HepG2 (cell line): ENCODE results near the gene CREBRF. TPM values are rescaled to one million over a fixed set of nuclear protein-coding genes. Genes with fewer than 3 reads are reported as not detected.

Experiments used
- ATAC-seq: fragments of 200-7000 bp; cut with Tn5 transposase; 3 replicates; pipeline ENCODE4 v1.9.1; 2020; ENCODE audit warnings: mild to moderate bottlenecking, moderate library complexity
- BruUV-seq: library from RNA; stranded (reverse); fragments of 400-500 nt; replicated peaks from 2 replicates; lab custom pipeline; 2021; lab: Mats Ljungman, UMichigan
- CTCF ChIA-PET: fragments of 300-600 bp; formaldehyde crosslinking; extraction: SDS; loops from one replicate; lab custom pipeline; 2021; ENCODE audit warnings: low total read pairs, inconsistent platforms, low intra/inter-chr PET ratio; lab: Yijun Ruan, JAX
- POLR2A ChIA-PET: fragments of 350-600 bp; sonication (Branson Sonifier 250); formaldehyde crosslinking; loops from one replicate; lab custom pipeline; 2020; ENCODE audit warnings: antibody characterized with exemption, inconsistent platforms; lab: Yijun Ruan, JAX
- DNase-seq: peaks from one replicate; pipeline ENCODE4 v3.0.0-alpha.2; 2015; ENCODE audit warnings: low spot score
- FAIRE-seq: peaks from 3 replicates; lab custom pipeline; 2011; peaks lifted over from hg19 to GRCh38; lab: Jason Lieb, UNC
- H2AFZ ChIP-seq: one replicate; pipeline ENCODE4 v1.6.1; 2011; ENCODE audit warnings: low read length, inconsistent platforms
- H3K27ac ChIP-seq: fragments of 300-600 bp; 3 replicates; pipeline ENCODE4 v1.8.0; 2011; ENCODE audit warnings: mixed run types, mild to moderate bottlenecking, mixed read lengths, low read length, inconsistent platforms; ENCODE audit not compliant: insufficient read depth; ENCODE audit errors: extremely low read length
- H3K27me3 ChIP-seq, 2 experiments: fragments of 200-600 bp in 1 of 2; 2 replicates in 1 of 2; 3 replicates in 1 of 2; pipeline versions ENCODE4 v1.6.0 to v1.8.0; 2011; ENCODE audit warnings: low read length in 2 of 2, mild to moderate bottlenecking in 2 of 2, moderate library complexity in 2 of 2, inconsistent platforms in 1 of 2; ENCODE audit not compliant: insufficient read depth in 2 of 2, control insufficient read depth in 1 of 2
- H3K36me3 ChIP-seq, 2 experiments: fragments of 200-600 bp in 1 of 2; replicated peaks in 1 of 2; 2 replicates in 1 of 2; 3 replicates in 1 of 2; pipeline versions ENCODE4 v1.5.1 to v1.8.0; 2011; ENCODE audit warnings: low read length in 2 of 2, inconsistent platforms in 1 of 2; ENCODE audit not compliant: insufficient read depth in 2 of 2, control insufficient read depth in 1 of 2
- H3K4me1 ChIP-seq: 2 replicates; pipeline ENCODE4 v1.5.1; 2012; ENCODE audit warnings: low read length, inconsistent platforms; ENCODE audit not compliant: insufficient read depth
- H3K4me2 ChIP-seq: 2 replicates; pipeline ENCODE4 v1.6.0; 2011; ENCODE audit warnings: low read depth, low read length, inconsistent platforms
- H3K4me3 ChIP-seq, 3 experiments: fragments of 200-600 bp in 1 of 3; sonication (generic), shearing (Covaris generic) in 1 of 3; replicated peaks in 1 of 3; 2 replicates each; pipeline ENCODE4 v1.5.1; 2011 to 2016; ENCODE audit warnings: low read length in 3 of 3, inconsistent platforms in 2 of 3, low read depth in 2 of 3, mild to moderate bottlenecking in 2 of 3, control low read depth in 1 of 3, mixed read lengths in 1 of 3; ENCODE audit not compliant: insufficient read depth in 1 of 3
- H3K79me2 ChIP-seq: one replicate; pipeline ENCODE4 v1.6.1; 2011; ENCODE audit warnings: low read length, inconsistent platforms; ENCODE audit not compliant: insufficient read depth
- H3K9ac ChIP-seq: 2 replicates; pipeline ENCODE4 v1.6.0; 2011; ENCODE audit warnings: mild to moderate bottlenecking, low read depth, low read length, inconsistent platforms; ENCODE audit not compliant: insufficient read depth
- H3K9me3 ChIP-seq: 2 replicates; pipeline ENCODE4 v1.5.1; 2012; ENCODE audit warnings: mild to moderate bottlenecking, low read length
- H4K20me1 ChIP-seq: 2 replicates; pipeline ENCODE4 v1.6.0; 2011; ENCODE audit warnings: inconsistent platforms, mild to moderate bottlenecking, low read length, moderate library complexity; ENCODE audit not compliant: insufficient read depth
- AKAP8 ChIP-seq: sonication (generic); formaldehyde crosslinking; IDR thresholded peaks from 2 replicates; pipeline ENCODE4 v1.5.1; 2020; ENCODE audit warnings: mild to moderate bottlenecking, missing genetic modification reagents
- DRAP1 ChIP-seq: IDR thresholded peaks from 2 replicates; pipeline ENCODE4 v1.6.1; 2016; ENCODE audit warnings: missing genetic modification reagents, missing compliant biosample characterization
- ETS1 ChIP-seq: sonication (generic); formaldehyde crosslinking; IDR thresholded peaks from 2 replicates; pipeline ENCODE4 v1.4.0; 2020; ENCODE audit warnings: missing genetic modification reagents
- GATAD1 ChIP-seq: IDR thresholded peaks from 2 replicates; pipeline ENCODE4 v1.6.1; 2016; ENCODE audit warnings: missing genetic modification reagents, missing compliant biosample characterization
- GFI1 ChIP-seq: sonication (generic); formaldehyde crosslinking; IDR thresholded peaks from 2 replicates; pipeline ENCODE4 v1.5.0; 2020; ENCODE audit warnings: missing genetic modification reagents, mild to moderate bottlenecking, borderline replicate concordance
- KDM3A ChIP-seq: IDR thresholded peaks from 2 replicates; pipeline ENCODE4 v1.6.1; 2018; ENCODE audit warnings: low read depth, missing compliant biosample characterization
- KDM6A ChIP-seq: IDR thresholded peaks from 2 replicates; pipeline ENCODE4 v1.6.1; 2016; ENCODE audit warnings: low read depth
- MBNL3 ChIP-seq: fragments of 250-450 bp; sonication (Bioruptor Pico); conservative IDR thresholded peaks from 2 replicates; pipeline ENCODE4 v1.8.0; 2022; ENCODE audit warnings: mild to moderate bottlenecking, inconsistent platforms
- NONO ChIP-seq, 2 experiments: fragments of 450-650 bp in 1 of 2; sonication (generic) in 1 of 2; formaldehyde crosslinking in 1 of 2; IDR thresholded peaks in 1 of 2; conservative IDR thresholded peaks in 1 of 2; 2 replicates each; pipeline versions ENCODE4 v1.6.1 to v1.8.0; 2017 to 2022; ENCODE audit warnings: mild to moderate bottlenecking in 1 of 2, missing genetic modification reagents in 1 of 2, moderate library complexity in 1 of 2
- NR1H2 ChIP-seq: sonication (generic); formaldehyde crosslinking; IDR thresholded peaks from 2 replicates; pipeline ENCODE4 v1.8.1; 2022; ENCODE audit warnings: low read depth, missing genetic modification reagents, borderline replicate concordance
- ZNF207 ChIP-seq: fragments of 450-650 bp; IDR thresholded peaks from 2 replicates; pipeline ENCODE4 v1.6.1; 2016; ENCODE audit warnings: antibody characterized with exemption, borderline replicate concordance
- ZNF367 ChIP-seq: sonication (generic); formaldehyde crosslinking; IDR thresholded peaks from 2 replicates; pipeline ENCODE4 v1.4.0; 2020; ENCODE audit warnings: missing genetic modification reagents, borderline replicate concordance
- ZNF510 ChIP-seq: sonication (generic); formaldehyde crosslinking; IDR thresholded peaks from 2 replicates; pipeline ENCODE4 v1.4.0; 2020; ENCODE audit warnings: low read depth, mild to moderate bottlenecking, missing genetic modification reagents
- ZNF614 ChIP-seq: IDR thresholded peaks from 2 replicates; pipeline ENCODE4 v1.6.1; 2018; ENCODE audit warnings: missing biosample characterization, missing genetic modification reagents, inconsistent platforms, borderline replicate concordance
- ZNF766 ChIP-seq: sonication (generic); formaldehyde crosslinking; IDR thresholded peaks from 2 replicates; pipeline ENCODE4 v1.5.0; 2020; ENCODE audit warnings: missing genetic modification reagents, borderline replicate concordance
- WGBS: methylation state at CpG from one replicate; pipeline ENCODE4 v1.1.6; 2017; ENCODE audit warnings: low lambda C conversion rate; 5-methylcytosine and 5-hydroxymethylcytosine counted together
- in situ Hi-C: cut with HindIII; loops from 2 replicates; pipeline ENCODE4 v1.10.0; 2017; ENCODE audit warnings: low pct_unique_long_range_greater_than_20kb; ENCODE audit not compliant: extremely low pct_ligation_motif_present
- intact Hi-C: fragments of 100-400 bp; cut with micrococcal nuclease; formaldehyde crosslinking; loops from one replicate; pipeline ENCODE4 v1.10.0; 2022; ENCODE audit not compliant: unreplicated experiment
- polyA plus RNA-seq, 8 experiments: library from polyadenylated mRNA; depleted of rRNA in 3 of 8; stranded (reverse) in 7 of 8; unstranded in 1 of 8; fragments of >200 nt; fragmentation: Illumina TruSeq in 4 of 8; extraction: Trizol in 4 of 8; gene quantifications; 2 replicates each; pipeline versions ENCODE4 v1.2.1 to v1.2.3, GENCODE V29; 2011 to 2016; ENCODE audit warnings: low read depth in 4 of 8, missing spikeins in 1 of 8, mixed read lengths in 1 of 8; ENCODE audit not compliant: insufficient read depth in 1 of 8
- total RNA-seq, 5 experiments: library from RNA; depleted of rRNA; stranded (reverse); fragments of >200 nt; fragmentation: Illumina TruSeq; extraction: Trizol; gene quantifications; 2 replicates each; pipeline ENCODE4 v1.2.3, GENCODE V29; 2016; ENCODE audit warnings: low read depth in 1 of 5
- TF ChIP-seq, protein P1 (sequence below): IDR thresholded peaks from 2 replicates; pipeline ENCODE4 v1.6.1; 2018; ENCODE audit warnings: missing genetic modification reagents, mild to moderate bottlenecking, missing compliant biosample characterization

The CREBRF gene
- total and polyA plus RNA-seq, 2 of the 13 experiments (the other 11 are each of a cell fraction or from before 2014, with no cell fraction given) = 4.5 to 10.2 TPM

DNA sequence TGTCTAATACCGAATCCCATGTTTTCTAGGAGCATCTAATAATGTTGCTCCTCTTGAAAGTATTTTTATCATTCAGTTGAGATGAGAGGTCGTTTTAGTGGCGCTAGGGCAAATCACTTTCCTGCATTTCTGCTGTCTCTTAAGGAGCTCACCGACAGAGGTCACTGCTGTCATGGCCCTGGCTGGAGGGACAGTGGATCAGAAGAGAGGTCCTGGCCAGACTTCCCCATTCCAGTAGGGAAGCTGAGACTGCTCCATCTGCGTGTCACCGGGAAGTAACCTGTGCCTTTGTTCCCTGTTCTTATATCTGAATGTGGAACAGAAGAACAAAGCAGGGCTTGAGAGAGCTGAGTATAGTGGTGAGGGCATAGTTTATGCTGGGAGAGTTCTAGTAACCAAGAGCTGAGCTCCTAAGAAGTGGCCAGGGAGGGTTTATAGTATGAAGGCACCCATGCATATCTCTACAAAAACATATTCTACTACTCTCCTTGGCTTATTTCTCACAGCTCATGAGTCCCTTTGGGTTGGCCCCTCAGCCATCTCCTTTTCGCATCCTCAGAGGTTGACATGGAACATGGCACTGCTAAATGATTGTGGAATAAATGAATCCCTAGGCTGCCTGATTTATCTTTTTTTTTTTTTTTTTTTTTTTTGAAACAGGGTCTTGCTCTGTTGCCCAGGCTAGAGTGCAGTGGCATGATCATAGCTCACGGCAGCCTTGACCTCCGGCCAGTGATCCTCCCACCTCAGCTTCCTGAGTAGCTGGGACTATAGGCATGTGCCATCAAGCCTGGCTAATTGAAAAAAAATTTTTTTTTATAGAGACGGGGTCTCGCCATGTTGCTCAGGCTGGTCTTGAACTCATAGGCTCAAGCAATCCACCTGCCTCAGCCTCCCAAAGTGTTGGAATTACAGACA lies 45.3 kb upstream of the CREBRF start (continued):
- no peak for TF ChIP-seq ETS1 (CRISPR knock-in tag)
- TF ChIP-seq NR1H2 (CRISPR knock-in tag) = no peak
- TF ChIP-seq ZNF766 = no peak
- no peak for TF ChIP-seq ZNF614 (CRISPR knock-in tag)
- no peak for TF ChIP-seq AKAP8
- TF ChIP-seq GATAD1 = 0 out of 2 replicates have a peak, but pooled peaks have one; percentile 19
- no peak for TF ChIP-seq MBNL3 (CRISPR knock-in tag)
- TF ChIP-seq KDM6A (CRISPR knock-in tag) = no peak
- TF ChIP-seq, all 625 proteins: peak for 16

GRCh38 chr5:173011566-173011965 lies 44.6 kb upstream of the CREBRF start:
- no TSS peak for BruUV-seq
- no peak for TF ChIP-seq ZNF207
- TF ChIP-seq ZNF367 = no peak
- no peak for TF ChIP-seq ZNF510 (CRISPR knock-in tag)
- TF ChIP-seq KDM3A (CRISPR knock-in tag) = no peak
- TF ChIP-seq, protein P1, sequence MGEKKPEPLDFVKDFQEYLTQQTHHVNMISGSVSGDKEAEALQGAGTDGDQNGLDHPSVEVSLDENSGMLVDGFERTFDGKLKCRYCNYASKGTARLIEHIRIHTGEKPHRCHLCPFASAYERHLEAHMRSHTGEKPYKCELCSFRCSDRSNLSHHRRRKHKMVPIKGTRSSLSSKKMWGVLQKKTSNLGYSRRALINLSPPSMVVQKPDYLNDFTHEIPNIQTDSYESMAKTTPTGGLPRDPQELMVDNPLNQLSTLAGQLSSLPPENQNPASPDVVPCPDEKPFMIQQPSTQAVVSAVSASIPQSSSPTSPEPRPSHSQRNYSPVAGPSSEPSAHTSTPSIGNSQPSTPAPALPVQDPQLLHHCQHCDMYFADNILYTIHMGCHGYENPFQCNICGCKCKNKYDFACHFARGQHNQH = no peak
- no peak for TF ChIP-seq GFI1 (CRISPR knock-in tag)
- TF ChIP-seq NONO (IDR thresholded peaks at IDR 0.05) = no peak
- TF ChIP-seq NONO (CRISPR knock-in tag; conservative IDR thresholded peaks at IDR 0.05) = no peak
- TF ChIP-seq DRAP1 (CRISPR knock-in tag) = no peak
- H3K4me1 ChIP-seq = peaks cover 84% of the 10 kb centered on the region
- intact Hi-C loops = no loop called here
- POLR2A ChIA-PET = interaction anchor here (1.7 kb wide), 1 partner anchor 28 kb away, joined by 5 read pairs; the partner anchor contains the start of gene ATP6V0E1
- no peak for FAIRE-seq
- no peaks in the 10 kb centered on the region for H3K36me3 ChIP-seq
- ATAC-seq = no peak
- no peaks in the 10 kb centered on the region for H4K20me1 ChIP-seq
- 78% methylated on average over 4 of the region's 4 CpGs for WGBS
- no peaks in the 10 kb centered on the region for H3K9me3 ChIP-seq
- H3K4me2 ChIP-seq = no peak overlapping the region
- DNase-seq = no peak
- in situ Hi-C loops = no loop called here
- H2AFZ ChIP-seq = no peak overlapping the region
- CTCF ChIA-PET = no interaction called here
- peaks cover 40% of the 10 kb centered on the region for H3K79me2 ChIP-seq
- peak overlapping the region; percentile 44 for H3K27ac ChIP-seq
- no peak overlapping the region for H3K4me3 ChIP-seq
- no peaks in the 10 kb centered on the region for H3K27me3 ChIP-seq
- no peak overlapping the region for H3K9ac ChIP-seq
